ENCODE data around the gene TLR10.

Gene TLR10

DNA sequence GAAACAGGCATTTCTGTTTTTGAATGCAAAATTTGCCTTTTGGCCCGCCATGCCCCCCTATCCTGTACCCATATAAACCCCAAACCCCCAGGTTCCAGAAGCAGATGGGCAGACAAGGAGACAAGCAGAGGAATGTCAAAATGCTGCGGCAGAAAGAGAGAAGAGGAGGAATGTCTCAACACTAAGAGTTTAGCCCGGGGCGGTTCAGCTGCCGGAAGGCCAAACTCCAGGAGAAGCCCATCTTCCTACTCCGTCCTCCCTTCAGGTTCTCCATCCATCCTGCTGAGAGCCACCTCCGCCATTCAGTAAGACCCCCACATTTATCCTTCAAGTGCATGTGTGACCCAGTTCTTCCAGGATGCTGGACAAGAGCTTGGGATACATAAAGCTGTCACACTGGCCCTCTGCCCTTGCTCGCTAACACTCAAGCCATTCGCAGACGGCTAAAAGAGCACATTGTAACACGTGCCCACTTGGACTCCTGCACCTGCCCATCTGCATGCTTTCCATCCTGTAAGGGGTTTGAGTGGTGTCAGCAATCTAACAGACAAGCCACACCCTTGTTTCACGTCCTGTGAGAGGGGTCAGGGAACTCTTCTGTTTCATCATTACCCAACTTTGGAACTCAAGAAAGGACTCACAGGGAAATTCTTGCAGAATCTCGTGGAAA is 31.3 kb downstream of the TLR10 start:
- Histone ChIP-seq H3K9me3 (ENCODE audit: low read length) (peaks cover 17% of the 10 kb centered on the region), H3K4me3 (ENCODE audit: low read depth, low read length, poor library complexity, severe bottlenecking) (no peak overlapping the region), H3K27me3 (ENCODE audit: insufficient read depth, low read length) (no peaks in the 10 kb centered on the region), H3F3A (ENCODE audit: insufficient read depth, low read length) (no peaks in the 10 kb centered on the region), H3K4me2 (ENCODE audit: low read length) (no peak overlapping the region), H3K4me1 (ENCODE audit: insufficient read depth, low read length, severe bottlenecking) (peaks cover 12% of the 10 kb centered on the region), H3K9ac (ENCODE audit: low read length) (no peak overlapping the region), H4K20me1 (ENCODE audit: insufficient read depth, low read length) (no peaks in the 10 kb centered on the region), H3K27ac (ENCODE audit: low read depth, low read length, poor library complexity, severe bottlenecking) (no peak overlapping the region), H3K79me2 (ENCODE audit: insufficient read depth, low read length) (no peaks in the 10 kb centered on the region), H2AFZ (ENCODE audit: low read length) (no peak overlapping the region), H3K9me2 (ENCODE audit: low read depth, low read length) (no peaks in the 10 kb centered on the region), H3K36me3 (ENCODE audit: insufficient read depth, low read length) (no peaks in the 10 kb centered on the region; the same call in 1 of the 2 replicates)
- no peak for TF ChIP-seq EZH2 (IDR thresholded peaks at IDR 0.05; ENCODE audit: borderline replicate concordance, low read length)
- TF ChIP-seq, protein P1, sequence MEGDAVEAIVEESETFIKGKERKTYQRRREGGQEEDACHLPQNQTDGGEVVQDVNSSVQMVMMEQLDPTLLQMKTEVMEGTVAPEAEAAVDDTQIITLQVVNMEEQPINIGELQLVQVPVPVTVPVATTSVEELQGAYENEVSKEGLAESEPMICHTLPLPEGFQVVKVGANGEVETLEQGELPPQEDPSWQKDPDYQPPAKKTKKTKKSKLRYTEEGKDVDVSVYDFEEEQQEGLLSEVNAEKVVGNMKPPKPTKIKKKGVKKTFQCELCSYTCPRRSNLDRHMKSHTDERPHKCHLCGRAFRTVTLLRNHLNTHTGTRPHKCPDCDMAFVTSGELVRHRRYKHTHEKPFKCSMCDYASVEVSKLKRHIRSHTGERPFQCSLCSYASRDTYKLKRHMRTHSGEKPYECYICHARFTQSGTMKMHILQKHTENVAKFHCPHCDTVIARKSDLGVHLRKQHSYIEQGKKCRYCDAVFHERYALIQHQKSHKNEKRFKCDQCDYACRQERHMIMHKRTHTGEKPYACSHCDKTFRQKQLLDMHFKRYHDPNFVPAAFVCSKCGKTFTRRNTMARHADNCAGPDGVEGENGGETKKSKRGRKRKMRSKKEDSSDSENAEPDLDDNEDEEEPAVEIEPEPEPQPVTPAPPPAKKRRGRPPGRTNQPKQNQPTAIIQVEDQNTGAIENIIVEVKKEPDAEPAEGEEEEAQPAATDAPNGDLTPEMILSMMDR (IDR thresholded peaks at IDR 0.05; ENCODE audit: low read length): no peak

DNA sequence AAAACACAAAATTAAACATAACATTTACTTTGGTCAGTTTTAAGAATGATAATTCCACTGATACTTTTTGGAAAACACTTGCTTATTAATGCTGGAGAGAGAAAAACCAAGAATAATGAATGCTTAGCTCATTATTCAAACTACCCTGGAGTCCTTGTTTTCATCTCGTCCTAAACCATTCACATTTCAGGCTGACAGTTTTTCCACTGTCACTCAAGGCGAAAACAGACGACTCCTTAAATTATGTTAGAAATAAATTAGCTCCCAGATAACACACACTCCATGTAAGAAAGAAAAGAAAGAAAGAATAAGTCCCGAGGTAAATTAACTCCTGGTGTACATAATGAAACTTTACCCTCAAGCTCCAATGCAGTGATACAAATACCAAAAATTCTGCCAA is 33.5 kb downstream of the TLR10 start:
- Histone ChIP-seq H3K27me3 (ENCODE audit: insufficient read depth, low read length) (no peaks in the 10 kb centered on the region), H3K79me2 (ENCODE audit: insufficient read depth, low read length) (no peaks in the 10 kb centered on the region), H3K36me3 (ENCODE audit: insufficient read depth, low read length) (no peaks in the 10 kb centered on the region; the same call in 1 of the 2 replicates), H3K9me3 (ENCODE audit: low read length) (peaks cover 17% of the 10 kb centered on the region), H3K4me2 (ENCODE audit: low read length) (no peak overlapping the region), H3K4me3 (ENCODE audit: low read depth, low read length, poor library complexity, severe bottlenecking) (no peak overlapping the region), H3F3A (ENCODE audit: insufficient read depth, low read length) (no peaks in the 10 kb centered on the region), H3K9ac (ENCODE audit: low read length) (no peak overlapping the region), H3K9me2 (ENCODE audit: low read depth, low read length) (no peaks in the 10 kb centered on the region), H4K20me1 (ENCODE audit: insufficient read depth, low read length) (no peaks in the 10 kb centered on the region), H3K27ac (ENCODE audit: low read depth, low read length, poor library complexity, severe bottlenecking) (no peak overlapping the region), H2AFZ (ENCODE audit: low read length) (no peak overlapping the region), H3K4me1 (ENCODE audit: insufficient read depth, low read length, severe bottlenecking) (peaks cover 12% of the 10 kb centered on the region)
- TF ChIP-seq, protein P1 (IDR thresholded peaks at IDR 0.05; ENCODE audit: low read length): no peak
- no peak for TF ChIP-seq EZH2 (IDR thresholded peaks at IDR 0.05; ENCODE audit: borderline replicate concordance, low read length)

DNA sequence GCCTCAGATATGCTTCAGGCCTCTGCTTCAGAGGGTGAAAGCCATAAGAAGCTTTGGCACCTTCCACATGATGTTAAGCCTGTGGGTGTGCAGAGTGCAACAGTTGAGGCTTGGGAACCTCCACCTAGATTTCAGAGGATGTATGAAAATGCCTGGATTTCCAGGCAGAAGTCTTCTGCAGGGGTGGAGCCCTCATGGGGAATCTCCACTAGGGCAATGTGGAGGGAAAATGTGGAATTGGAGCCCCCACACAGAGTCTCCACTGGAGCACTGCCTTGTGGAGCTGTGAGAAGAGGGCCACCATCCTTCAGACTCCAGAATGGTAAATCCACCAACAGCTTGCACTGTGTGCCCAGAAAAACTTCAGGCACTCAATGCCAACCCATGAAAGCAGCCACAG is 35.2 kb downstream of the TLR10 start:
- no peak overlapping the region for H3K4me2 ChIP-seq (ENCODE audit: low read length)
- no peaks in the 10 kb centered on the region; the same call in 1 of the 2 replicates for H3K36me3 ChIP-seq (ENCODE audit: insufficient read depth, low read length)
- no peaks in the 10 kb centered on the region for H3K79me2 ChIP-seq (ENCODE audit: insufficient read depth, low read length)
- H3F3A ChIP-seq (ENCODE audit: insufficient read depth, low read length): no peaks in the 10 kb centered on the region
- no peak overlapping the region for H3K27ac ChIP-seq (ENCODE audit: low read depth, low read length, poor library complexity, severe bottlenecking)
- peaks cover 17% of the 10 kb centered on the region for H3K9me3 ChIP-seq (ENCODE audit: low read length)
- H3K4me1 ChIP-seq (ENCODE audit: insufficient read depth, low read length, severe bottlenecking): peaks cover 8% of the 10 kb centered on the region
- no peak overlapping the region for H3K4me3 ChIP-seq (ENCODE audit: low read depth, low read length, poor library complexity, severe bottlenecking)
- no peak overlapping the region for H3K9ac ChIP-seq (ENCODE audit: low read length)
- H3K9me2 ChIP-seq (ENCODE audit: low read depth, low read length): no peaks in the 10 kb centered on the region
- no peak overlapping the region for H2AFZ ChIP-seq (ENCODE audit: low read length)
- H4K20me1 ChIP-seq (ENCODE audit: insufficient read depth, low read length): no peaks in the 10 kb centered on the region
- H3K27me3 ChIP-seq (ENCODE audit: insufficient read depth, low read length): no peaks in the 10 kb centered on the region
- TF ChIP-seq EZH2 (IDR thresholded peaks at IDR 0.05; ENCODE audit: borderline replicate concordance, low read length): no peak
- TF ChIP-seq, protein P1 (IDR thresholded peaks at IDR 0.05; ENCODE audit: low read length): no peak
